CD14-positive monocyte (primary cell): Measurements from ENCODE around the gene SPTB. TPM values are rescaled to one million over a fixed set of nuclear protein-coding genes. Genes with fewer than 3 reads are reported as not detected.

Experiments used
- DNase-seq, 3 donors: peaks; one replicate each; pipeline ENCODE4 v3.0.0-alpha.2; 2011 to 2022
- H2AFZ ChIP-seq: 2 replicates; pipeline ENCODE4 v1.6.0; 2012; ENCODE audit warnings: mild to moderate bottlenecking, low read depth, low read length, inconsistent platforms; ENCODE audit not compliant: insufficient read depth, poor library complexity, severe bottlenecking
- H3K27ac ChIP-seq, 2 donors: 1 replicate in 1 of 2; 2 replicates in 1 of 2; pipeline ENCODE4 v1.5.1; 2012 to 2013; ENCODE audit warnings: low read length in 2 of 2, control low read depth in 1 of 2, inconsistent platforms in 1 of 2, low read depth in 1 of 2, mild to moderate bottlenecking in 1 of 2
- H3K27me3 ChIP-seq, 2 donors: one replicate each; pipeline versions ENCODE4 v1.6.0 to v1.6.1; 2011 to 2013; ENCODE audit warnings: low read length in 2 of 2; ENCODE audit not compliant: control insufficient read depth in 2 of 2, insufficient read depth in 2 of 2
- H3K36me3 ChIP-seq, 2 donors: replicated peaks in 1 of 2; 1 replicate in 1 of 2; 2 replicates in 1 of 2; pipeline versions ENCODE4 v1.5.1 to v1.6.1; 2012 to 2013; ENCODE audit warnings: low read length in 2 of 2, control low read depth in 1 of 2, inconsistent platforms in 1 of 2, mild to moderate bottlenecking in 1 of 2; ENCODE audit not compliant: insufficient read depth in 2 of 2, control insufficient read depth in 1 of 2
- H3K4me1 ChIP-seq, 2 donors: 1 replicate in 1 of 2; 2 replicates in 1 of 2; pipeline versions ENCODE4 v1.5.1 to v1.6.1; 2012 to 2013; ENCODE audit warnings: low read length in 2 of 2, control low read depth in 1 of 2, inconsistent platforms in 1 of 2, mild to moderate bottlenecking in 1 of 2, moderate library complexity in 1 of 2; ENCODE audit not compliant: insufficient read depth in 2 of 2, control insufficient read depth in 1 of 2
- H3K4me2 ChIP-seq: replicated peaks from 2 replicates; pipeline ENCODE3; 2012; ENCODE audit warnings: low read length, moderate library complexity, mild to moderate bottlenecking; ENCODE audit not compliant: poor library complexity, severe bottlenecking; ENCODE audit errors: extremely low read depth
- H3K4me3 ChIP-seq, 3 experiments: fragments of 200-600 bp in 1 of 3; sonication (generic) in 1 of 3; replicated peaks in 1 of 3; 1 replicate in 2 of 3; 2 replicates in 1 of 3; pipeline ENCODE4 v1.5.1; 2011 to 2013; ENCODE audit warnings: low read length in 3 of 3, mild to moderate bottlenecking in 3 of 3, control low read depth in 2 of 3, low read depth in 2 of 3, inconsistent platforms in 1 of 3, moderate library complexity in 1 of 3
- H3K79me2 ChIP-seq: 2 replicates; pipeline ENCODE4 v1.6.0; 2012; ENCODE audit warnings: mild to moderate bottlenecking, control low read depth, inconsistent platforms, low read length, moderate library complexity; ENCODE audit not compliant: insufficient read depth
- H3K9ac ChIP-seq: 2 replicates; pipeline ENCODE4 v1.6.0; 2017; ENCODE audit warnings: low read length, mild to moderate bottlenecking; ENCODE audit not compliant: insufficient read depth, poor library complexity, severe bottlenecking
- H3K9me3 ChIP-seq, 2 donors: replicated peaks in 1 of 2; 1 replicate in 1 of 2; 2 replicates in 1 of 2; pipeline versions ENCODE4 v1.5.1 to v1.6.1; 2012 to 2013; ENCODE audit warnings: low read length in 2 of 2, control low read depth in 1 of 2; ENCODE audit not compliant: control insufficient read depth in 1 of 2, insufficient read depth in 1 of 2
- H4K20me1 ChIP-seq: 2 replicates; pipeline ENCODE4 v1.6.0; 2012; ENCODE audit warnings: mild to moderate bottlenecking, low read length, control low read depth, moderate library complexity; ENCODE audit not compliant: insufficient read depth
- H3K27ac Mint-ChIP-seq, 7 donors: one replicate each; pipeline ENCODE4 v1.8.0; 2020; ENCODE audit warnings: mild to moderate bottlenecking in 7 of 7, mixed read lengths in 7 of 7, moderate library complexity in 6 of 7, inconsistent platforms in 2 of 7
- H3K27me3 Mint-ChIP-seq, 3 donors: one replicate each; pipeline ENCODE4 v1.8.0; 2021 to 2022; ENCODE audit warnings: low read depth in 3 of 3, mild to moderate bottlenecking in 3 of 3, mixed read lengths in 3 of 3, moderate library complexity in 3 of 3, inconsistent platforms in 1 of 3
- H3K36me3 Mint-ChIP-seq, 2 donors: one replicate each; pipeline ENCODE4 v1.8.0; 2020; ENCODE audit warnings: mixed read lengths in 2 of 2, inconsistent platforms in 1 of 2, mild to moderate bottlenecking in 1 of 2
- H3K4me1 Mint-ChIP-seq: one replicate; pipeline ENCODE4 v1.8.0; 2020; ENCODE audit warnings: mild to moderate bottlenecking, mixed read lengths
- H3K4me3 Mint-ChIP-seq, 2 donors: one replicate each; pipeline ENCODE4 v1.8.0; 2020; ENCODE audit warnings: mild to moderate bottlenecking in 2 of 2, mixed read lengths in 2 of 2, moderate library complexity in 1 of 2
- H3K9me3 Mint-ChIP-seq, 7 donors: one replicate each; pipeline ENCODE4 v1.8.0; 2020 to 2022; ENCODE audit warnings: mixed read lengths in 7 of 7, mild to moderate bottlenecking in 6 of 7, moderate library complexity in 6 of 7, inconsistent platforms in 2 of 7
- WGBS: methylation state at CpG from one replicate; pipeline ENCODE4 v1.1.5; 2013; ENCODE audit warnings: missing lambda C conversion rate; ENCODE audit not compliant: insufficient coverage; 5-methylcytosine and 5-hydroxymethylcytosine counted together
- intact Hi-C, 2 donors: fragments of 100-400 bp; cut with micrococcal nuclease; formaldehyde crosslinking; loops; one replicate each; pipeline versions ENCODE4 v1.15.0 to v1.15.1; 2023
- polyA plus RNA-seq, 3 donors: library from polyadenylated mRNA; depleted of rRNA in 1 of 3; unstranded in 2 of 3; stranded (reverse) in 1 of 3; fragments of 300-500 nt in 2 of 3; fragments of >200 nt in 1 of 3; fragmentation: Illumina TruSeq in 2 of 3; gene quantifications; 1 replicate in 2 of 3; 2 replicates in 1 of 3; pipeline ENCODE4 v1.2.3, GENCODE V29; 2012 to 2021
- TF ChIP-seq, protein P1 (sequence below): fragments of 200-600 bp; IDR thresholded peaks from one replicate; pipeline ENCODE4 v1.8.0; 2022; ENCODE audit warnings: antibody characterized with exemption, mild to moderate bottlenecking

Gene SPTB
- polyA plus RNA-seq, 3 donors: not detected

DNA sequence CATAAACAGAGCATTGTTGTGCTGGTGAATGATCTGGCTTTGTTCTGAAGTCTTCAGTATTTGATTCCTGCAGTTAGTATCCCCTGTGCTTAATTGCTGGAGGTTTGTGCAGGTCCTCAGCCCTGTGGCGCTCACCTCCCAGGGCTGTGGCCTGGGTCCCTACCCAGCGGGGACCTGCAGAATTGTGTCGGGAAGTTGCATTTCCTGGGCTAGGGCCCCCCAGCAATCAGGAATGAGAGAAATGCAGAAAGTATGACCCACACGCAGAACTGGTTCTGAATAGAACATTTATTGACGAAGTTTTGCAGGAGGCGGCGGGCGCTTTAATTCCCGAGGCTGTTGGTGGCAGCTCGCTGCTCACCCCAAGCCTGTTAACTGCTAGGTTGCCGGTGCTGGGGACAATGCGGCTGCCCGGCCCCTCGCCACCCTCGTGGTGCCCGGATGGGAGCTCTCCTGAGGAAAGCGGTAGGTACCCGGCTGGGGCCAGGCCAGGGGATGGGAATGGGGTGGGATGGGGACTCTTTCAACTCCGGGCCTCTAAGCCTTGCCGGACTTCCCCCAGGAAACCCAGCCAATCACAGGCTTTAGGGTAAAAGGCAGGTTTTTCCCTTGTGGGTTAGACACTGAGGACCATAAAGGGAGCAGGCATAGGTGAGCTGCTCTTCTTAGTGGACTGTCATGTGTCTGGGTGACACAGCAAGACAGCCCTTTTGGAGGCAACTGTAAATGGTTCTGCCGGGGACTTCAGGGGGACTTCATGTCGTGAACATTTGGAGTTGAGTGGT lies 163.9 kb downstream of the SPTB start:
- no peak for DNase-seq
- WGBS: 98% methylated on average over 16 of the region's 22 CpGs
- H3K27ac ChIP-seq: no peak overlapping the region
- H3K4me1 Mint-ChIP-seq: peaks cover 64% of the 10 kb centered on the region
- peaks cover 25 to 52% of the 10 kb centered on the region in 2 donors for H3K36me3 Mint-ChIP-seq
- H3K9me3 ChIP-seq: no peaks in the 10 kb centered on the region
- peak overlapping the region in 4 of 7 donors; percentile 18 to 92 (median 66) for H3K27ac Mint-ChIP-seq
- peaks cover 54 to 72% of the 10 kb centered on the region in 2 donors for H3K4me1 ChIP-seq
- no peak overlapping the region for H3K4me2 ChIP-seq
- no peak overlapping the region for H2AFZ ChIP-seq
- intact Hi-C loops: no loop called here
- H3K4me3 Mint-ChIP-seq: no peak overlapping the region
- no peak overlapping the region for H3K4me3 ChIP-seq
- no peaks in the 10 kb centered on the region for H3K36me3 ChIP-seq
- H3K79me2 ChIP-seq: peaks cover 15% of the 10 kb centered on the region
- H3K9me3 Mint-ChIP-seq: peaks cover 0 to 4% (median 2%) of the 10 kb centered on the region in 7 donors
- no peak overlapping the region for H3K9ac ChIP-seq
- H3K27me3 Mint-ChIP-seq: peaks cover 0 to 3% (median 2%) of the 10 kb centered on the region in 3 donors
- peaks cover 7% of the 10 kb centered on the region for H4K20me1 ChIP-seq
- TF ChIP-seq, protein P1, sequence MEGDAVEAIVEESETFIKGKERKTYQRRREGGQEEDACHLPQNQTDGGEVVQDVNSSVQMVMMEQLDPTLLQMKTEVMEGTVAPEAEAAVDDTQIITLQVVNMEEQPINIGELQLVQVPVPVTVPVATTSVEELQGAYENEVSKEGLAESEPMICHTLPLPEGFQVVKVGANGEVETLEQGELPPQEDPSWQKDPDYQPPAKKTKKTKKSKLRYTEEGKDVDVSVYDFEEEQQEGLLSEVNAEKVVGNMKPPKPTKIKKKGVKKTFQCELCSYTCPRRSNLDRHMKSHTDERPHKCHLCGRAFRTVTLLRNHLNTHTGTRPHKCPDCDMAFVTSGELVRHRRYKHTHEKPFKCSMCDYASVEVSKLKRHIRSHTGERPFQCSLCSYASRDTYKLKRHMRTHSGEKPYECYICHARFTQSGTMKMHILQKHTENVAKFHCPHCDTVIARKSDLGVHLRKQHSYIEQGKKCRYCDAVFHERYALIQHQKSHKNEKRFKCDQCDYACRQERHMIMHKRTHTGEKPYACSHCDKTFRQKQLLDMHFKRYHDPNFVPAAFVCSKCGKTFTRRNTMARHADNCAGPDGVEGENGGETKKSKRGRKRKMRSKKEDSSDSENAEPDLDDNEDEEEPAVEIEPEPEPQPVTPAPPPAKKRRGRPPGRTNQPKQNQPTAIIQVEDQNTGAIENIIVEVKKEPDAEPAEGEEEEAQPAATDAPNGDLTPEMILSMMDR: no peak
- H3K27me3 ChIP-seq: no peaks in the 10 kb centered on the region

DNA sequence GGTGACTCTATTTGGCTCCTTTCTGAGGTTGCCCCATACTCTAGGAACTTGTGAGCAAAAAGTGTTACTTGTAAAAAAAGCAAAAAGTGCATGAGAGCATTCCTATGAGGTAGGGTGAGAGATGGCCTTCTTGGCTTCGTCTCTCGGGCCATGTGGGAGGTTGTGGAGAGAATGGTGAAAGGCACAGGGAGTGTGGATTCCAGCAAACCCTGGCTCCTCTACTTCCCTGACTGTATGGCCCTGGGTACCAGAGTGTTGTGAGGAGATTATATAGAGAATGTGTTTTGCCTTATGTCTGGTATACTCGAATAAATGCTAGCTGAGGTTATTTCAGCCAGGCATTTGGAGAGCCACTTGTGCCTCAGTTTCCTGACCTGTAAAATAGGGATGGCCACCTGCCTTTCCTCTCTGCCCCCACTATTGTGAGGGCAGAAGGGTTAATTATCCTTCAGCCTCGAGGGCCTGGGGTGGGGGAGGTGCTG lies 164.5 kb downstream of the SPTB start:
- Mint-ChIP-seq H3K36me3 (peaks cover 26 to 57% of the 10 kb centered on the region in 2 donors), H3K27me3 (peaks cover 0 to 3% (median 2%) of the 10 kb centered on the region in 3 donors), H3K9me3 (peaks cover 0 to 2% (median 1%) of the 10 kb centered on the region in 7 donors), H3K27ac (peak overlapping the region in 1 of 7 donors; percentile 17), H3K4me3 (no peak overlapping the region), H3K4me1 (peaks cover 64% of the 10 kb centered on the region)
- H3K27me3 ChIP-seq: no peaks in the 10 kb centered on the region
- no peak overlapping the region for H3K9ac ChIP-seq
- TF ChIP-seq, protein P1: no peak
- intact Hi-C loops: no loop called here
- WGBS: 100% methylated on average over 2 of the region's 4 CpGs
- H2AFZ ChIP-seq: no peak overlapping the region
- H3K9me3 ChIP-seq: no peaks in the 10 kb centered on the region
- no peak for DNase-seq
- peaks cover 7% of the 10 kb centered on the region for H4K20me1 ChIP-seq
- peaks cover 22% of the 10 kb centered on the region for H3K79me2 ChIP-seq
- H3K4me3 ChIP-seq: no peak overlapping the region
- H3K4me1 ChIP-seq: peaks cover 52 to 72% of the 10 kb centered on the region in 2 donors
- H3K27ac ChIP-seq: no peak overlapping the region
- no peak overlapping the region for H3K4me2 ChIP-seq
- H3K36me3 ChIP-seq: no peaks in the 10 kb centered on the region
